ENCODE results near the gene CASR. TPM values are rescaled to one million over a fixed set of nuclear protein-coding genes. Genes with fewer than 3 reads are reported as not detected.

Gene CASR
- total and polyA plus RNA-seq, 2 of the 4 experiments (the other 2 are of a cell fraction), result not detected

DNA sequence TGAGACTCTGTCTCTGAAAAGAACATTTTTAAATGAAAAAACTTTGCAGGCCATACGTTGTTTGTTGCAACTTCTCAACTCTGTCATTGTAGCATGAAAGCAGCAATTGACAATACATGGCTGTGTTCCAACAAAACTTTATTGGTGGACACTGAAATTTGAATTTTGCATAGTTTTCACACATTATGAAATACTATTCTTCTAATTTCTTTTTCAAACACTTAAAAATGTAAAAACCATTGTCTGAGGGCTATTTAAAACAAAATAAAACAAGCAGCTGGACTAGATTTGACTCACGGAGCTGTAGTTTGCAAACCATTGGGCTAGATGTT lies 123.1 kb downstream of the CASR start:
- no peak overlapping the region for H3K9ac ChIP-seq (ENCODE audit: low read depth, low read length)
- H3K14ac ChIP-seq (replicated peaks; ENCODE audit: low read depth, low read length), result no peak overlapping the region
- H3K36me3 ChIP-seq (ENCODE audit: control insufficient read depth, insufficient read depth, low read length), result no peaks in the 10 kb centered on the region
- no peak overlapping the region for H2BK120ac ChIP-seq (ENCODE audit: low read depth, low read length)
- H4K91ac ChIP-seq (ENCODE audit: insufficient read depth, low read depth, low read length), result no peak overlapping the region
- no peak overlapping the region for H2BK15ac ChIP-seq (ENCODE audit: low read depth, low read length)
- H2BK20ac ChIP-seq (ENCODE audit: low read depth, low read length), result no peak overlapping the region
- no peaks in the 10 kb centered on the region for H3K4me1 ChIP-seq (ENCODE audit: control insufficient read depth, insufficient read depth, low read length)
- ATAC-seq (ENCODE audit: low read depth) (no peak), DNase-seq (no peak)
- peaks cover 3% of the 10 kb centered on the region for H3K27me3 ChIP-seq (ENCODE audit: control insufficient read depth, insufficient read depth, low read length)
- no peak overlapping the region for H3K4ac ChIP-seq (ENCODE audit: low read depth, low read length)
- H4K8ac ChIP-seq (ENCODE audit: low read depth in 2 of 2, low read length in 2 of 2), result no peak overlapping the region
- no peak overlapping the region for H2AFZ ChIP-seq (replicated peaks; ENCODE audit: low read length, poor library complexity)
- no peaks in the 10 kb centered on the region for H4K20me1 ChIP-seq (ENCODE audit: insufficient read depth, low read length)
- no CpG with 5 or more reads among the region's 2 CpGs for WGBS, 2 experiments (ENCODE audit: extremely low coverage in 2 of 2, insufficient read length in 1 of 2)
- no peak overlapping the region for H3K4me3 ChIP-seq (ENCODE audit: insufficient read depth, low read depth, low read length)
- H2BK5ac ChIP-seq (ENCODE audit: low read depth, low read length, poor library complexity, severe bottlenecking), result no peak overlapping the region
- in situ Hi-C loops (cut with MboI; ENCODE audit: low sequenced_read_pairs), result no loop called here
- H3K18ac ChIP-seq (ENCODE audit: low read depth, low read length), result no peak overlapping the region
- H4K5ac ChIP-seq (ENCODE audit: low read depth, low read length), result no peak overlapping the region
- H3K56ac ChIP-seq (ENCODE audit: extremely low read depth, insufficient read depth, low read length), result no peak overlapping the region
- no peak overlapping the region for H3K4me2 ChIP-seq (ENCODE audit: low read depth, low read length)
- dilution Hi-C loops (cut with HindIII; ENCODE audit: low sequenced_read_pairs, unreplicated experiment), result no loop called here
- no peak overlapping the region for H2AK5ac ChIP-seq (ENCODE audit: low read depth, low read length)
- no peaks in the 10 kb centered on the region for H3K79me1 ChIP-seq (ENCODE audit: low read depth in 1 of 2, low read length in 2 of 2)
- ChIA-PET POLR2A (ENCODE audit: unreplicated experiment) (no interaction called here), CTCF (no interaction called here)
- TF ChIP-seq MAFK (IDR thresholded peaks at IDR 0.05; ENCODE audit: low read depth, low read length) (no peak), RFX5 (IDR thresholded peaks at IDR 0.05; ENCODE audit: low read depth, low read length) (no peak), POLR2A (IDR thresholded peaks at IDR 0.05; ENCODE audit: low read depth, low read length) (no peak), CHD1 (IDR thresholded peaks at IDR 0.05; ENCODE audit: low read depth, low read length) (no peak), CTCF (conservative IDR thresholded peaks at IDR 0.05; ENCODE audit: low read depth, low read length) (no peak), RAD21 (IDR thresholded peaks at IDR 0.05; ENCODE audit: low read length) (no peak)
- no TSS peak for BruUV-seq (replicated peaks)
- H3K27ac ChIP-seq (ENCODE audit: insufficient read depth, low read length), result no peak overlapping the region
- H3K23ac ChIP-seq (ENCODE audit: low read depth, low read length), result no peak overlapping the region
- intact Hi-C loops (cut with micrococcal nuclease), result no loop called here
- H2AK9ac ChIP-seq (replicated peaks; ENCODE audit: low read depth, low read length, poor library complexity), result no peak overlapping the region
- H3K9me3 ChIP-seq (ENCODE audit: control insufficient read depth, insufficient read depth, low read length), result no peaks in the 10 kb centered on the region
- no peaks in the 10 kb centered on the region for H3K9me1 ChIP-seq (ENCODE audit: insufficient read depth, low read length)

All from IMR-90 (cell line).